ENCODE measurements around the gene LRRC27. TPM values are rescaled to one million over a fixed set of nuclear protein-coding genes. Genes with fewer than 3 reads are reported as not detected.

LRRC27 gene
- polyA plus RNA-seq, 2 of the 4 experiments (the other 2 are of a cell fraction): 6.5 to 6.9 TPM

DNA sequence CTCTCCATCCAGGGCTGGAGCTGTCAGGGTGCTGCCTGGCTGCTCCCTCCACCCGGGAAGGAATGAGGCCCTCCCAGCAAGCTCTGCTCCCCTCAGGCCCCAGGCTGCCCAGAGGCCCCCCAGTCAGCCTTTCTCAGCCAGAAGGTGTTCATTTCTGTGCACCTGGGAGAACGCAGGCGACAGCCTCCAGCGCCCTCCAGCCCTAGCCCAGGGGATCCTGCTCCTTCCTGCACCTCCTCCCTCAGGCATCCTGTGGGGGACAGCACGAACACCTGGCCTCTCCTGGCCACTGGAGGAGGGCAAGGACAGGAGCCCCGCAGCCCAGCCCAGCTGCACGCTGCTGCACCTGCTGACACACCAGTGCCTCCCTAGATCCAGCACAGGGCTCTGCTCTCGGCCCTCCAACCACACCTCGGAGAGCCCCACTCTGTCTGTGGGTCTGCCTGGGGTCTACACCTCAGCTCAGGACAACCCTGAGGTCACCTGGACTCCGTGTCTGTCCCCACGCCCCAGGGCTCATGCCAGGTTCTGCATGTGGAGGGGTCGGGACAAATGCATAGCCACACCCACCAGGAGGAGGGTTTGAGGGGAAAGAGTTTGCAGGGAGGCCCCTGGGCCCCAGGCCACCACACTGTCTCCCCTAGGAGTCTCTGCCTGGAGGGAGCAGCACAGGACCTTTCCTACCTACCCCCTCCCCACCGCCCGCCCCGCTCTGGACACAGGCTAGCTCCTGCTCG lies 57.6 kb downstream of the LRRC27 start (continued):
- no peak for TF ChIP-seq POLR2AphosphoS2 (conservative IDR thresholded peaks at IDR 0.05; ENCODE audit: low read length)
- no peak for TF ChIP-seq RFX5 (IDR thresholded peaks at IDR 0.05)

DNA sequence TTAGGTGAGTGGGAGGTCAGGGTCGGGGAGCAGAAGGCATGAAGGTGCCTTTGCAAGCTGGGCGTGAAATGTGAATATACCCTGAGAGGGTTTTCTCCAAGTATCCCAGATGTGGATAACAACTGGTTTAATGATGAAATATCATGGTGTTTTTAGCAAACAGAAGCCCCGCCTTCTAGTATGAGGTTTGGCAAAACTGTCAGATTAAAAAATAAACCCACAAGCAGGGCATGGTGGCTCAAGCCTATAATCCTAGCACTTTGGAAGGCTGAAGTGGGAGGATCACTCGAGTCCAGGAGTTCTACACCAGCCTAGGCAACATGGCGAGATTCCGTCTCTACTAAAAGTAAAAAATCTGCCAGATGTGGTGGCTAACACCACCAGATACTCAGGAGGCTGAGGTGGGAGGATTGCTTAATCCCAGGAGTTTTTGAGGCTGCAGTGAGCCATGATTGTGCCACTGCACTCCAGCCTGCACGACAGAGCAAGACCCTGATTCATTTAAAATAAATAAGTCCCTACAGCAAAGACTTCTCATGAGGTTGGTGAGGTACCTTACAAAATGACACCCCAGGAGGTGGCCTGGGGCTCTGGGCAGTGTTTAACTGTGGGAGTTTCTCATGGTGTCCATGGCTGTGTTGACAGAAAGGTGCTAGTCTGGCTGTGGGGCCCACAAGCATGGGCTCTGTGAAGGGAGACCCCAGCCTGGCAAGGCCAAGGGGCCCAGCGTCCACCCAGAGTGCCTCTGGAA lies 58.4 kb downstream of the LRRC27 start:
- Histone ChIP-seq H3K4me1 (peaks cover 26% of the 10 kb centered on the region), H3K4me2 (peak overlapping the region; percentile 22; the same call in 2 of the 3 replicates), H3K27ac (peak overlapping the region; percentile 46 to 56; a peak in 4 of 6 replicates), H3K4me3 (no peak overlapping the region), H3K9me3 (no peaks in the 10 kb centered on the region)
- DNase-seq (ENCODE audit: low read depth in 1 of 2, low spot score in 1 of 2) (no peak), ATAC-seq (no peak), FAIRE-seq (no peak)
- POLR2A ChIA-PET: no interaction called here
- WGBS (ENCODE audit: missing lambda C conversion rate): 77% methylated on average over 8 of the region's 8 CpGs
- no peak for TF ChIP-seq NPAS2 (CRISPR knock-in tag; IDR thresholded peaks at IDR 0.05; ENCODE audit: borderline replicate concordance)
- TF ChIP-seq ZC3H11A (IDR thresholded peaks at IDR 0.05): no peak
- TF ChIP-seq CBX2 (IDR thresholded peaks at IDR 0.05; ENCODE audit: borderline replicate concordance, low read depth): no peak
- TF ChIP-seq ZFP36 (IDR thresholded peaks at IDR 0.05; ENCODE audit: borderline replicate concordance, partially characterized antibody): no peak
- no peak for TF ChIP-seq FOSL2 (IDR thresholded peaks at IDR 0.05)
- no peak for TF ChIP-seq FOSL2 (CRISPR knock-in tag; IDR thresholded peaks at IDR 0.05)
- CTCF ChIA-PET: interaction anchor here (1.3 to 1.9 kb wide), 3 partner anchors 56 to 67 kb away, joined by 4 to 11 read pairs (median 5); no protein-coding TSS in a partner anchor

GRCh38 chr10:132390921-132391675 lies 59.1 kb downstream of the LRRC27 start:
- H3K4me1 ChIP-seq: peaks cover 34% of the 10 kb centered on the region

DNA sequence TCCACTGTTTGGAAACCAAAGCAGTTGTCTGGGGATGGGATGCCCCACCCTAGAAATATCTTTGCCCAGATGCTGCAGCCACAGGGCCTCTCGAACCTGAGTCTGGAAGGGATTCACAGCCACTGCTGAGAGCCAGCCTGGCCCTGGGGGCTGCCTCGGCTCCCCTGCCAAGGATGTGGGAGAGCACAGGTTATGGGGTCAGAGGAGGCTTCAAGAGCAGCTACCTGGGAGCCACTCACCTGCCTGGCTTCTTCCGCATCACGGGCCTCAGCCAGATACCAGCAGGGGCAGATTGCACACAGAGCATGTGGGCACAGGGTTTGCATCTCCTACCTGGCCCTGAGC lies 59.7 kb downstream of the LRRC27 start:
- no peak for TF ChIP-seq FOSB (CRISPR knock-in tag; IDR thresholded peaks at IDR 0.05)
- no peak for TF ChIP-seq CBX2 (IDR thresholded peaks at IDR 0.05; ENCODE audit: borderline replicate concordance, low read depth)
- no peak for TF ChIP-seq MAFK (IDR thresholded peaks at IDR 0.05; ENCODE audit: partially characterized antibody)
- TF ChIP-seq HOXB13 (CRISPR knock-in tag; IDR thresholded peaks at IDR 0.05; ENCODE audit: low read depth): no peak
- WGBS (ENCODE audit: missing lambda C conversion rate): 83% methylated on average over 4 of the region's 4 CpGs
- POLR2A ChIA-PET: no interaction called here
- ATAC-seq: no peak
- Histone ChIP-seq H3K27ac (no peak overlapping the region), H3K4me3 (no peak overlapping the region), H3K4me1 (peaks cover 34% of the 10 kb centered on the region), H3K4me2 (no peak overlapping the region), H3K9me3 (no peaks in the 10 kb centered on the region)
- FAIRE-seq: no peak
- CTCF ChIA-PET: interaction anchor here (0.8 to 1.9 kb wide), 7 partner anchors 11 to 168 kb away, joined by 3 to 11 read pairs (median 4); no protein-coding TSS in a partner anchor
- DNase-seq (ENCODE audit: low read depth in 1 of 2, low spot score in 1 of 2): no peak

More at GRCh38 chr10:132390921-132391675, 59.1 kb downstream of the LRRC27 start:
- Histone ChIP-seq H3K4me3 (no peak overlapping the region), H3K27ac (no peak overlapping the region), H3K4me2 (no peak overlapping the region), H3K9me3 (no peaks in the 10 kb centered on the region)
- CTCF ChIA-PET: interaction anchor here (0.8 to 1.9 kb wide), 7 partner anchors 10 to 167 kb away, joined by 3 to 11 read pairs (median 4); no protein-coding TSS in a partner anchor
- ATAC-seq (no peak), FAIRE-seq (no peak), DNase-seq (ENCODE audit: low read depth in 1 of 2, low spot score in 1 of 2) (no peak)
- POLR2A ChIA-PET: no interaction called here
- TF ChIP-seq ZNF302 (CRISPR knock-in tag; IDR thresholded peaks at IDR 0.05) (no peak), CEBPB (IDR thresholded peaks at IDR 0.05) (no peak)
- 80% methylated on average over 19 of the region's 19 CpGs for WGBS (ENCODE audit: missing lambda C conversion rate)

GRCh38 chr10:132392184-132392800 lies 60.3 kb downstream of the LRRC27 start:
- H3K4me2 ChIP-seq: no peak overlapping the region

More at GRCh38 chr10:132392184-132392800, 60.3 kb downstream of the LRRC27 start:
- ChIA-PET CTCF (interaction anchor here (1.1 to 2.3 kb wide), 7 partner anchors 11 to 168 kb away, joined by 3 to 11 read pairs (median 4); no protein-coding TSS in a partner anchor), POLR2A (no interaction called here)
- no peaks in the 10 kb centered on the region for H3K9me3 ChIP-seq
- H3K4me1 ChIP-seq: peaks cover 34% of the 10 kb centered on the region
- FAIRE-seq: no peak
- H3K4me3 ChIP-seq: no peak overlapping the region
- DNase-seq (ENCODE audit: low read depth in 1 of 2, low spot score in 1 of 2): no peak
- WGBS (ENCODE audit: missing lambda C conversion rate): 95% methylated on average over 2 of the region's 2 CpGs
- no peak for ATAC-seq
- TF ChIP-seq BHLHE40 (IDR thresholded peaks at IDR 0.05; ENCODE audit: low read depth, low read length): no peak
- no peak for TF ChIP-seq MAZ (IDR thresholded peaks at IDR 0.05; ENCODE audit: borderline replicate concordance, low read depth, low read length)
- no peak for TF ChIP-seq HES2 (IDR thresholded peaks at IDR 0.05)
- TF ChIP-seq NFE2L2 (conservative IDR thresholded peaks at IDR 0.05; ENCODE audit: low read length): no peak
- TF ChIP-seq, protein P1, sequence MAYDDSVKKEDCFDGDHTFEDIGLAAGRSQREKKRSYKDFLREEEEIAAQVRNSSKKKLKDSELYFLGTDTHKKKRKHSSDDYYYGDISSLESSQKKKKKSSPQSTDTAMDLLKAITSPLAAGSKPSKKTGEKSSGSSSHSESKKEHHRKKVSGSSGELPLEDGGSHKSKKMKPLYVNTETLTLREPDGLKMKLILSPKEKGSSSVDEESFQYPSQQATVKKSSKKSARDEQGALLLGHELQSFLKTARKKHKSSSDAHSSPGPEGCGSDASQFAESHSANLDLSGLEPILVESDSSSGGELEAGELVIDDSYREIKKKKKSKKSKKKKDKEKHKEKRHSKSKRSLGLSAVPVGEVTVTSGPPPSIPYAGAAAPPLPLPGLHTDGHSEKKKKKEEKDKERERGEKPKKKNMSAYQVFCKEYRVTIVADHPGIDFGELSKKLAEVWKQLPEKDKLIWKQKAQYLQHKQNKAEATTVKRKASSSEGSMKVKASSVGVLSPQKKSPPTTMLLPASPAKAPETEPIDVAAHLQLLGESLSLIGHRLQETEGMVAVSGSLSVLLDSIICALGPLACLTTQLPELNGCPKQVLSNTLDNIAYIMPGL (CRISPR knock-in tag; IDR thresholded peaks at IDR 0.05; ENCODE audit: borderline replicate concordance): no peak
- TF ChIP-seq CHD4 (IDR thresholded peaks at IDR 0.05; ENCODE audit: borderline replicate concordance): no peak
- TF ChIP-seq FOXS1 (CRISPR knock-in tag; IDR thresholded peaks at IDR 0.05): no peak
- TF ChIP-seq, protein P2, sequence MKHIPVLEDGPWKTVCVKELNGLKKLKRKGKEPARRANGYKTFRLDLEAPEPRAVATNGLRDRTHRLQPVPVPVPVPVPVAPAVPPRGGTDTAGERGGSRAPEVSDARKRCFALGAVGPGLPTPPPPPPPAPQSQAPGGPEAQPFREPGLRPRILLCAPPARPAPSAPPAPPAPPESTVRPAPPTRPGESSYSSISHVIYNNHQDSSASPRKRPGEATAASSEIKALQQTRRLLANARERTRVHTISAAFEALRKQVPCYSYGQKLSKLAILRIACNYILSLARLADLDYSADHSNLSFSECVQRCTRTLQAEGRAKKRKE (CRISPR knock-in tag; IDR thresholded peaks at IDR 0.05; ENCODE audit: low read depth): no peak
- TF ChIP-seq POLR2A (IDR thresholded peaks at IDR 0.05; ENCODE audit: low read length): no peak
- no peak for TF ChIP-seq CEBPB (IDR thresholded peaks at IDR 0.05)
- H3K27ac ChIP-seq: no peak overlapping the region
